Activated naive CD8-positive, alpha-beta T cell treated with anti-CD3 and anti-CD28 coated beads, Interleukin-2, amount 50 U/mL, for 24 hours (primary cell): ENCODE measurements around the gene RTEL1.
"Not testable (repeated sequence)": the region's sequence is repeated elsewhere in the genome, so short reads cannot be mapped to it uniquely, and the experiment has no call there.

Experiments used
- ATAC-seq: fragments of 150-1000 bp; cut with Tn5 transposase; one replicate; pipeline ENCODE4 v1.10.0; 2021
- DNase-seq: peaks from one replicate; pipeline ENCODE4 v3.0.0; 2021
- H3K27ac Mint-ChIP-seq: one replicate; pipeline ENCODE4 v1.8.0; 2021; ENCODE audit warnings: mild to moderate bottlenecking, mixed read lengths
- H3K27me3 Mint-ChIP-seq: one replicate; pipeline ENCODE4 v1.8.0; 2021; ENCODE audit warnings: mixed read lengths
- H3K36me3 Mint-ChIP-seq: one replicate; pipeline ENCODE4 v1.8.0; 2021; ENCODE audit warnings: low read depth, mixed read lengths
- H3K4me1 Mint-ChIP-seq: one replicate; pipeline ENCODE4 v1.8.0; 2021; ENCODE audit warnings: mixed read lengths
- H3K4me3 Mint-ChIP-seq: one replicate; pipeline ENCODE4 v1.8.0; 2021; ENCODE audit warnings: mild to moderate bottlenecking, moderate library complexity, mixed read lengths
- H3K9me3 Mint-ChIP-seq: one replicate; pipeline ENCODE4 v1.8.0; 2021; ENCODE audit warnings: mixed read lengths

The RTEL1 gene

GRCh38 chr20:63706852-63707557 lies 48.9 kb downstream of the RTEL1 start:
- Mint-ChIP-seq H3K27ac (peak overlapping the region; percentile 85), H3K27me3 (no peaks in the 10 kb centered on the region), H3K4me3 (peak overlapping the region; percentile 89), H3K4me1 (peaks cover 41% of the 10 kb centered on the region), H3K36me3 (peaks cover 33% of the 10 kb centered on the region), H3K9me3 (no peaks in the 10 kb centered on the region)
- peak; percentile 67 for DNase-seq
- peak; percentile 53 for ATAC-seq

GRCh38 chr20:63707558-63708300 lies 49.6 kb downstream of the RTEL1 start, which contains the start of the genes ARFRP1 and ZGPAT:
ARFRP1 (minus strand) TSS chr20:63707976; CDS start chr20:63707091, 885 bp downstream.
ZGPAT (plus strand) TSS chr20:63708039; CDS start chr20:63708581, 542 bp downstream.
- H3K27me3 Mint-ChIP-seq = no peaks in the 10 kb centered on the region
- H3K36me3 Mint-ChIP-seq = peaks cover 40% of the 10 kb centered on the region
- H3K4me3 Mint-ChIP-seq = peak within 1 kb of the TSS; percentile 89
- no peaks in the 10 kb centered on the region for H3K9me3 Mint-ChIP-seq
- H3K27ac Mint-ChIP-seq = peak within 1 kb of the TSS; percentile 85
- ATAC-seq = peak; percentile 88
- DNase-seq = peak; percentile 89
- peaks cover 48% of the 10 kb centered on the region for H3K4me1 Mint-ChIP-seq

GRCh38 chr20:63708301-63709148 lies 50.4 kb downstream of the RTEL1 start:
- peaks cover 42% of the 10 kb centered on the region for H3K36me3 Mint-ChIP-seq
- DNase-seq (no peak), ATAC-seq (peak; percentile 4)

GRCh38 chr20:63709149-63709527 lies 51.0 kb downstream of the RTEL1 start:
- H3K27ac Mint-ChIP-seq = peak overlapping the region; percentile 31
- no peak for ATAC-seq
- peak overlapping the region; percentile 81 for H3K4me3 Mint-ChIP-seq

More at GRCh38 chr20:63708301-63709148, 50.4 kb downstream of the RTEL1 start:
- Mint-ChIP-seq H3K27me3 (no peaks in the 10 kb centered on the region), H3K27ac (peak overlapping the region; percentile 31), H3K9me3 (no peaks in the 10 kb centered on the region), H3K4me1 (peaks cover 49% of the 10 kb centered on the region), H3K4me3 (peak overlapping the region; percentile 81)

GRCh38 chr20:63711085-63711645 lies 53.1 kb downstream of the RTEL1 start:
- DNase-seq = no peak
- Mint-ChIP-seq H3K9me3 (peaks cover 4% of the 10 kb centered on the region), H3K4me1 (peaks cover 55% of the 10 kb centered on the region), H3K27ac (no peak overlapping the region), H3K4me3 (no peak overlapping the region), H3K36me3 (peaks cover 51% of the 10 kb centered on the region), H3K27me3 (no peaks in the 10 kb centered on the region)
- ATAC-seq = no peak

More at GRCh38 chr20:63709149-63709527, 51.0 kb downstream of the RTEL1 start:
- Mint-ChIP-seq H3K36me3 (peaks cover 40% of the 10 kb centered on the region), H3K4me1 (peaks cover 52% of the 10 kb centered on the region), H3K27me3 (no peaks in the 10 kb centered on the region), H3K9me3 (no peaks in the 10 kb centered on the region)
- DNase-seq = no peak

GRCh38 chr20:63712191-63712590 lies 54.1 kb downstream of the RTEL1 start:
- H3K27ac Mint-ChIP-seq = no peak overlapping the region
- no peak for ATAC-seq
- H3K4me1 Mint-ChIP-seq = peaks cover 54% of the 10 kb centered on the region
- peaks cover 55% of the 10 kb centered on the region for H3K36me3 Mint-ChIP-seq
- DNase-seq = no peak
- H3K27me3 Mint-ChIP-seq = no peaks in the 10 kb centered on the region
- H3K4me3 Mint-ChIP-seq = no peak overlapping the region
- peaks cover 4% of the 10 kb centered on the region for H3K9me3 Mint-ChIP-seq

GRCh38 chr20:63714858-63715257 lies 56.7 kb downstream of the RTEL1 start:
- no peak for DNase-seq
- peaks cover 48% of the 10 kb centered on the region for H3K4me1 Mint-ChIP-seq

GRCh38 chr20:63718996-63719395 lies 60.9 kb downstream of the RTEL1 start:
- peaks cover 34% of the 10 kb centered on the region for H3K4me1 Mint-ChIP-seq
- H3K4me3 Mint-ChIP-seq = no peak overlapping the region
- ATAC-seq (no peak), DNase-seq (no peak)
- H3K9me3 Mint-ChIP-seq = peaks cover 11% of the 10 kb centered on the region
- no peaks in the 10 kb centered on the region for H3K27me3 Mint-ChIP-seq
- H3K36me3 Mint-ChIP-seq = peaks cover 59% of the 10 kb centered on the region
- peak overlapping the region; percentile 6 for H3K27ac Mint-ChIP-seq

More at GRCh38 chr20:63714858-63715257, 56.7 kb downstream of the RTEL1 start:
- no peak for ATAC-seq
- H3K4me3 Mint-ChIP-seq = no peak overlapping the region
- peaks cover 11% of the 10 kb centered on the region for H3K9me3 Mint-ChIP-seq
- H3K36me3 Mint-ChIP-seq = peaks cover 67% of the 10 kb centered on the region
- no peak overlapping the region for H3K27ac Mint-ChIP-seq
- H3K27me3 Mint-ChIP-seq = no peaks in the 10 kb centered on the region

- H3K4me3 Mint-ChIP-seq, ATAC-seq, DNase-seq, H3K27me3 Mint-ChIP-seq, H3K27ac Mint-ChIP-seq: not testable (repeated sequence)
- Mint-ChIP-seq H3K36me3 (peaks cover 53% of the 10 kb centered on the region), H3K9me3 (peaks cover 15% of the 10 kb centered on the region), H3K4me1 (peaks cover 27% of the 10 kb centered on the region)
Measured at GRCh38 chr20:63722967-63723622, 65.0 kb downstream of the RTEL1 start.

GRCh38 chr20:63730189-63730733 lies 72.1 kb downstream of the RTEL1 start:
- H3K27ac Mint-ChIP-seq, H3K27me3 Mint-ChIP-seq, H3K4me3 Mint-ChIP-seq, H3K9me3 Mint-ChIP-seq, ATAC-seq, DNase-seq: not testable (repeated sequence)
- peaks cover 28% of the 10 kb centered on the region for H3K36me3 Mint-ChIP-seq
- peaks cover 11% of the 10 kb centered on the region for H3K4me1 Mint-ChIP-seq

GRCh38 chr20:63731410-63731809 lies 73.3 kb downstream of the RTEL1 start:
- ATAC-seq (no peak), DNase-seq (no peak)
- Mint-ChIP-seq H3K27me3 (no peaks in the 10 kb centered on the region), H3K4me3 (no peak overlapping the region), H3K4me1 (peaks cover 17% of the 10 kb centered on the region), H3K9me3 (no peaks in the 10 kb centered on the region), H3K27ac (no peak overlapping the region), H3K36me3 (peaks cover 21% of the 10 kb centered on the region)

- Mint-ChIP-seq H3K27ac (no peak overlapping the region), H3K4me1 (peaks cover 17% of the 10 kb centered on the region), H3K27me3 (no peaks in the 10 kb centered on the region), H3K4me3 (no peak overlapping the region), H3K36me3 (peaks cover 14% of the 10 kb centered on the region), H3K9me3 (no peaks in the 10 kb centered on the region)
- no peak for DNase-seq
- ATAC-seq = no peak
Measured at GRCh38 chr20:63732118-63733095, 74.3 kb downstream of the RTEL1 start.
